K562 (cell line): Measurements from ENCODE around the gene SH3BP5. TPM values are rescaled to one million over a fixed set of nuclear protein-coding genes. Genes with fewer than 3 reads are reported as not detected.
A peak's percentile ranks its signal among the peaks of the same experiment; 100 is the strongest.

ENCODE experiments used
- ARID4B ChIP-seq: sonication (generic); formaldehyde crosslinking; IDR thresholded peaks from 2 replicates; pipeline ENCODE4 v1.8.0; 2022; ENCODE audit warnings: mild to moderate bottlenecking, missing genetic modification reagents
- GTF2E2 ChIP-seq: fragments of 200-800 bp; sonication (Bioruptor generic); IDR thresholded peaks from 2 replicates; pipeline ENCODE4 v1.6.1; 2016; ENCODE audit warnings: missing genetic modification characterization, missing compliant biosample characterization
- MAX ChIP-seq: sonication (generic); formaldehyde crosslinking; IDR thresholded peaks from 2 replicates; pipeline ENCODE4 v1.9.0; 2022; ENCODE audit warnings: mild to moderate bottlenecking, missing genetic modification reagents
- NFXL1 ChIP-seq: fragments of 450-650 bp; formaldehyde crosslinking; IDR thresholded peaks from 2 replicates; pipeline ENCODE4 v1.4.0; 2021; ENCODE audit warnings: mild to moderate bottlenecking
- PCBP1 ChIP-seq: fragments of 200-400 bp; formaldehyde crosslinking; IDR thresholded peaks from 2 replicates; pipeline ENCODE4 v1.6.1; 2018; ENCODE audit warnings: mild to moderate bottlenecking, low read depth, low read length; ENCODE audit not compliant: poor library complexity, severe bottlenecking
- REST ChIP-seq, 2 experiments: fragments of 450-650 bp; formaldehyde crosslinking in 1 of 2; IDR thresholded peaks; 2 replicates each; pipeline versions ENCODE4 v1.4.0 to v1.6.1; 2014 to 2020; ENCODE audit warnings: mild to moderate bottlenecking in 2 of 2, borderline replicate concordance in 1 of 2, low read depth in 1 of 2
- SP2 ChIP-seq: IDR thresholded peaks from 2 replicates; pipeline ENCODE4 v1.6.1; 2011; ENCODE audit warnings: mild to moderate bottlenecking, low read depth, low read length, moderate library complexity; ENCODE audit not compliant: poor library complexity, severe bottlenecking; ENCODE audit errors: extremely low read depth
- ZC3H8 ChIP-seq: fragments of 450-650 bp; IDR thresholded peaks from 2 replicates; pipeline ENCODE4 v1.6.1; 2017
- ZFP30 ChIP-seq: fragments of 250-450 bp; sonication (Bioruptor Pico); IDR thresholded peaks from 2 replicates; pipeline ENCODE4 v1.8.0; 2022; ENCODE audit warnings: moderate library complexity, mild to moderate bottlenecking, inconsistent platforms, borderline replicate concordance
- ZNF3 ChIP-seq: fragments of 250-450 bp; sonication (Bioruptor Pico); IDR thresholded peaks from 2 replicates; pipeline ENCODE4 v1.5.0; 2021; ENCODE audit warnings: mild to moderate bottlenecking, moderate library complexity
- ZNF655 ChIP-seq: fragments of 250-450 bp; sonication (Bioruptor Pico); IDR thresholded peaks from 2 replicates; pipeline ENCODE4 v1.5.0; 2021
- ZNF668 ChIP-seq: fragments of 250-450 bp; sonication (Bioruptor Pico); IDR thresholded peaks from 2 replicates; pipeline ENCODE4 v1.8.0; 2022; ENCODE audit warnings: mild to moderate bottlenecking, inconsistent platforms
- polyA plus RNA-seq, 8 experiments: library from polyadenylated mRNA; depleted of rRNA in 4 of 8; stranded (reverse) in 5 of 8; unstranded in 3 of 8; fragments of >200 nt; fragmentation: Nextera tagmentation in 2 of 8; fragmentation: Illumina TruSeq in 1 of 8; extraction: Ambion mirVana in 2 of 8; extraction: Trizol in 1 of 8; gene quantifications; 2 replicates each; pipeline versions ENCODE4 v1.2.1 to v1.2.3, GENCODE V29; 2011 to 2014; ENCODE audit warnings: inconsistent platforms in 1 of 8, missing spikeins in 1 of 8
- total RNA-seq, 7 experiments: library from RNA; depleted of rRNA in 6 of 7; stranded (reverse); fragments of >200 nt in 6 of 7; fragmentation: Illumina TruSeq in 2 of 7; extraction: Trizol in 2 of 7; gene quantifications; 2 replicates each; pipeline versions ENCODE4 v1.2.1 to v1.2.3, GENCODE V29; 2011 to 2021; ENCODE audit warnings: low replicate concordance in 1 of 7

SH3BP5 gene
- total and polyA plus RNA-seq, 9 of the 15 experiments (the other 6 are each of a cell fraction or from before 2014, with no cell fraction given): 2.9 to 29.0 (median 14.9) TPM

- peak; percentile 69 for TF ChIP-seq REST (IDR thresholded peaks at IDR 0.05; ENCODE audit: borderline replicate concordance)
- no peak for TF ChIP-seq REST (CRISPR knock-in tag; IDR thresholded peaks at IDR 0.05; ENCODE audit: low read depth)
- TF ChIP-seq ZNF668: no peak
- no peak for TF ChIP-seq ZC3H8
- TF ChIP-seq ZFP30 (CRISPR knock-in tag): no peak
- no peak for TF ChIP-seq ZNF655 (CRISPR knock-in tag)
- peak; percentile 84; the same call in 1 of the 2 replicates for TF ChIP-seq ARID4B (CRISPR knock-in tag)
- no peak for TF ChIP-seq ZNF3
- no peak for TF ChIP-seq GTF2E2
- TF ChIP-seq SP2: no peak
- TF ChIP-seq PCBP1: no peak
- peak; percentile 97 for TF ChIP-seq MAX (CRISPR knock-in tag)
- TF ChIP-seq NFXL1: no peak
Measured at GRCh38 chr3:15269091-15269989, 63.0 kb downstream of the SH3BP5 start (continued).
